Measurements from ENCODE around the gene ERC2. TPM values are rescaled to one million over a fixed set of nuclear protein-coding genes. Genes with fewer than 3 reads are reported as not detected.

The ERC2 gene
- total and polyA plus RNA-seq, 2 of the 8 experiments (the other 6 are each of a cell fraction or from before 2014, with no cell fraction given): 16.4 to 22.8 TPM

- no peak overlapping the region for H3K4me2 ChIP-seq (ENCODE audit: insufficient read depth in 1 of 2, low read depth in 2 of 2, low read length in 2 of 2)
- no peak overlapping the region for H4K5ac ChIP-seq (ENCODE audit: insufficient read length, low read depth, low read length)
- no peak overlapping the region for H3K4ac ChIP-seq (replicated peaks; ENCODE audit: insufficient read length, low read depth, low read length)
- no peaks in the 10 kb centered on the region for H3K27me3 ChIP-seq (replicated peaks in 1 of 4; ENCODE audit: control insufficient read depth in 3 of 4, extremely low read depth in 1 of 4, insufficient read depth in 3 of 4, low read length in 3 of 4)
- no peak overlapping the region for H3K18ac ChIP-seq (ENCODE audit: extremely low read depth, low read length)
- no peak overlapping the region for H2BK15ac ChIP-seq (ENCODE audit: low read length)
- CTCF ChIA-PET (ENCODE audit: partially characterized antibody): interaction anchor here (0.8 kb wide), 1 partner anchor 54 kb away, joined by 3 read pairs; no protein-coding TSS in a partner anchor
- no peak overlapping the region for H2BK20ac ChIP-seq (ENCODE audit: low read length)
- no peak overlapping the region for H3K14ac ChIP-seq (ENCODE audit: insufficient read length)
- H4K8ac ChIP-seq (ENCODE audit: extremely low read depth, insufficient read depth, low read length): no peak overlapping the region
- POLR2A ChIA-PET (ENCODE audit: partially characterized antibody): no interaction called here
- 71% methylated on average over 3 of the region's 3 CpGs; no CpG with 5 or more reads in 1 of the 2 experiments for WGBS, 2 experiments (ENCODE audit: extremely low coverage in 1 of 2, insufficient coverage in 1 of 2, insufficient read length in 1 of 2, insufficient replicate concordance in 2 of 2, low coverage in 1 of 2, low lambda C conversion rate in 2 of 2, missing lambda C conversion rate in 1 of 2)
- H2BK5ac ChIP-seq (ENCODE audit: low read depth, low read length): no peak overlapping the region
- H3K4me1 ChIP-seq (replicated peaks in 1 of 4; ENCODE audit: control insufficient read depth in 3 of 4, insufficient read depth in 4 of 4, low read length in 3 of 4): peaks cover 0 to 9% (median 5%) of the 10 kb centered on the region in 4 experiments; a peak in 5 of 7 replicates
- no peak overlapping the region for H3K9ac ChIP-seq (replicated peaks in 1 of 4; ENCODE audit: extremely low read depth in 1 of 4, low read depth in 3 of 4, low read length in 3 of 4)
- DNase-seq (ENCODE audit: low read depth in 1 of 2, low spot score in 2 of 2): no peak
- no peak for TF ChIP-seq CBX8 (IDR thresholded peaks at IDR 0.05; ENCODE audit: borderline replicate concordance, low read depth, low read length)
- TF ChIP-seq CREB1 (IDR thresholded peaks at IDR 0.05): no peak
- TF ChIP-seq RBBP5 (IDR thresholded peaks at IDR 0.05; ENCODE audit: borderline replicate concordance, low read depth, low read length): no peak
- TF ChIP-seq JUN (IDR thresholded peaks at IDR 0.05; ENCODE audit: low read depth, low read length): no peak
- no peak for TF ChIP-seq SIX5 (IDR thresholded peaks at IDR 0.05; ENCODE audit: low read depth, low read length)
- TF ChIP-seq TBP (IDR thresholded peaks at IDR 0.05; ENCODE audit: low read depth, low read length): no peak
- FAIRE-seq: no peak
- no peak overlapping the region for H3K27ac ChIP-seq (ENCODE audit: low read depth, low read length)
- H4K91ac ChIP-seq (replicated peaks; ENCODE audit: insufficient read length, low read length): no peak overlapping the region
- H3K79me2 ChIP-seq (ENCODE audit: control insufficient read depth in 1 of 2, insufficient read depth in 2 of 2, low read length in 2 of 2): no peaks in the 10 kb centered on the region
- H2BK12ac ChIP-seq (ENCODE audit: low read depth, low read length): no peak overlapping the region
- no peak overlapping the region for H2AK5ac ChIP-seq (ENCODE audit: low read depth, low read length)
- no peak overlapping the region for H3K23ac ChIP-seq (ENCODE audit: insufficient read length)
- H3K56ac ChIP-seq (replicated peaks; ENCODE audit: insufficient read length, low read depth, low read length): no peak overlapping the region
- no peaks in the 10 kb centered on the region for H3K36me3 ChIP-seq (ENCODE audit: control insufficient read depth in 2 of 4, insufficient read depth in 4 of 4, low read length in 3 of 4)
- H2BK120ac ChIP-seq (replicated peaks; ENCODE audit: low read depth, low read length): no peak overlapping the region
- no peaks in the 10 kb centered on the region for H4K20me1 ChIP-seq (replicated peaks in 1 of 2; ENCODE audit: control insufficient read depth in 1 of 2, insufficient read depth in 2 of 2, low read length in 2 of 2)
- H3K79me1 ChIP-seq (ENCODE audit: low read depth, low read length): no peaks in the 10 kb centered on the region
- H3K4me3 ChIP-seq (ENCODE audit: extremely low read depth in 1 of 4, insufficient read depth in 2 of 4, low read depth in 3 of 4, low read length in 4 of 4): no peak overlapping the region
- no peaks in the 10 kb centered on the region for H3K9me3 ChIP-seq (ENCODE audit: insufficient read depth in 2 of 2, low read depth in 1 of 2, low read length in 1 of 2)
- H3K23me2 ChIP-seq (ENCODE audit: low read depth, low read length): no peaks in the 10 kb centered on the region; the same call in 1 of the 2 replicates
- H2AFZ ChIP-seq (ENCODE audit: low read length): no peak overlapping the region
Observed at GRCh38 chr3:56196700-56197099, 271.6 kb downstream of the ERC2 start.

All from H1 (cell line).